GM21786 (cell line): Measurements from ENCODE around the gene NRSN2.
A peak's percentile ranks its signal among the peaks of the same experiment; 100 is the strongest.
"Not testable (repeated sequence)": the region's sequence is repeated elsewhere in the genome, so short reads cannot be mapped to it uniquely, and the experiment has no call there.

Experiments
- ATAC-seq: cut with Tn5 transposase; IDR thresholded peaks from one replicate; pipeline ENCODE4 v1.9.1; 2021; ENCODE audit not compliant: unreplicated experiment

Gene NRSN2

DNA sequence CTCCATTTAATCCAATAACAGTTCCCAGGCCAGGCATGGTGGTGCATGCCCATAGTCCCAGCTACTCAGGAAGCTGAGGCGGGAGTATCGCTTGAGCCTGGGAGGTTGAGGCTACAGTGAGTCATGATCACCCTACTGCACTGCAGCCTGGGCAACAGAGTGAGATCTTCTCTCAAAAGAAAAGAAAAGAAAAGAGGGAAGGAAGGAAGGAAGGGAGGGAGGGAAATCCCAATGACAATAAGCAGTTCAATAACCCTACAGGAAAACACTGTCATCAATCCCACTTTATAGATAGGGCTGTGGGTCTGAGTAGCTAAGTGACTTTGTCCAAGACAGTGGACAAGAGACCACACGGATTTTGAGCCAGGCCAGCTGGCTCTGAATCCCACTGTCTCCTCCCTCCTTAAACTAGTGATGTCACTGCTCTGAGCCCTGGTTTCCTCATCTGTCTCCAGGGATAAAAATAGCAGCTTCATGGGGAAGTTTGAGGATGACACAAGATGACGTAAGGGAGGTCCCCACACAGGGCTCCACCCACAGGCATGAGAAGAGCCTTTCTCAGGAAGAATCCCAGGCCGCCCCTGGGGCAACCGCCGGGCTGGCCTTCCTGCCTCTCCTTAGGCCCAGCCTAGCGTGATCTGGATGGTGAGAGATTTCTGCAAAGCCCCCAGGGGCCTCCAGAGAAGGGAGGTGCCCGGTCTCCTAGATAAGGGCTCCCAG is 26.4 kb downstream of the NRSN2 start:
- ATAC-seq, result no peak

DNA sequence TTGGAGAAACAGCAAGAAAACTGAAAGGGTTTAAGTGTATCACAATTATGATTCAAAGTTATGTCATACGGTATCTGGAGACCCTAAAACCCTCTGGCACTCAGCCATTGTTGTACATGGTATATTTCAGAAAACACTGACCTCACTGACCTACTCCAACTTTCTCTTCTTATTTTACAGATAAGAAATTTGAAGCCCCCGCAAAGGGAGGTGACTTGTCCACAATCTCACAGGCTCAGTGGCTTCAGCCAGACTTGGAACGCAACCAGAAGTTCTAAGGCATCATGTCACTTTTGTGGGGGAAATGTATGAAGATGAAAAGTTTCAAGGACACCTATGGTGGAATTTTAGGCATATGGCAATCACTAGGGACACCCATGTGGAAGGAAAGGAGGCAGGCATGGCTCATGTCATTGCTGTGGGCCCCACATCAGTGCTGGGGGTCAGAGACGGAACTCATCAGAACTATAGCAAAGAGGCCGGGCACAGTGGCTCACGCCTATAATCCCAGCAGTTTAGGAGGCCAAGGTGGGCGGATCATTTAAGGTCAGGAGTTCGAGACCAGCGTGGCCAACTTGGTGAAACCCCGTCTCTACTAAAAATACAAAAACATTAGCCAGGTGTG is 28.5 kb downstream of the NRSN2 start:
- no peak for ATAC-seq

GRCh38 chr20:376089-376488 is 29.2 kb downstream of the NRSN2 start:
- ATAC-seq, result no peak

DNA sequence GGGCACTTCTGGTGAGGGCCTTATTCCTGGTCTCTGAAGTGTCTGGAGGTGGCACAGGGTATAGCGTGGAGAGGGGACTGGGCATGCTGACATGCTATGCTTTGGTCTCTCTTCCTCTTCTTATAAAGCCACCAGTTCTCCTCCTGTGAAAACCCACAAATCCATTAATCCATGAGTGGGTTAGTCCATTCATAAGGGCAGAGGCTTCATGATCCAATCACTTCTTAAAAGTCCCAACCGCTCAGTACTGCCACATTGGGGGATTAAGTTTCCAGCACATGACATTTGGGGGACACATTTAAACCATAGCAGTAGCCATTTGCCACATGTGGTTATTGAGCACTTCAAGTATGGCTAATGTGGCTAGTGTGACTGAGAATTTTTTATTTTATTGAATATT is 29.8 kb downstream of the NRSN2 start:
- ATAC-seq, result no peak

GRCh38 chr20:377578-377977 is 30.7 kb downstream of the NRSN2 start:
- ATAC-seq, result not testable (repeated sequence)

- ATAC-seq, result no peak
Measured at GRCh38 chr20:378961-379336, 32.0 kb downstream of the NRSN2 start.

- peak; percentile 54 for ATAC-seq
Measured at GRCh38 chr20:380763-381580, 34.1 kb downstream of the NRSN2 start.

GRCh38 chr20:381581-382290 is 34.8 kb downstream of the NRSN2 start:
- peak; percentile 56 for ATAC-seq

- ATAC-seq, result peak; percentile 10
Measured at GRCh38 chr20:382291-383115, 35.6 kb downstream of the NRSN2 start.

DNA sequence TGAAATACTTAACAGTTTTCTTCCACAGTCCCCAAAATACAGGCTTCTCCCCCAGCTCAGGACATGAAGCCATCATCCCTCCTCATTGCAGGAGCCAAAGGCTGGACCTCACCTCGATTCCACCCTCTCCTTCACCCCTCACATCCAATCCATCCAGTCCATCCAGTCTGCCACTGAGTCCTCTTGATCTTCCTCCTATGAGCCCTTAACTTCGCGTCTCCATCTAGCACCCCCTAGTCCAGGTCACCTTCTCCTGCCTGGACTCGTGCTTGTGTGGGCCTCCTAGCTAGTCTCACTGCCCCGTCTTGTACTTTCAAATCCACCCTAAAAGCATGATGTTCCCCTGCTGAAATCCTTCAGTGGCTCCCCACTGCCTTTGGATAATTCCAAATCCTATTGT is 37.0 kb downstream of the NRSN2 start:
- ATAC-seq, result no peak

DNA sequence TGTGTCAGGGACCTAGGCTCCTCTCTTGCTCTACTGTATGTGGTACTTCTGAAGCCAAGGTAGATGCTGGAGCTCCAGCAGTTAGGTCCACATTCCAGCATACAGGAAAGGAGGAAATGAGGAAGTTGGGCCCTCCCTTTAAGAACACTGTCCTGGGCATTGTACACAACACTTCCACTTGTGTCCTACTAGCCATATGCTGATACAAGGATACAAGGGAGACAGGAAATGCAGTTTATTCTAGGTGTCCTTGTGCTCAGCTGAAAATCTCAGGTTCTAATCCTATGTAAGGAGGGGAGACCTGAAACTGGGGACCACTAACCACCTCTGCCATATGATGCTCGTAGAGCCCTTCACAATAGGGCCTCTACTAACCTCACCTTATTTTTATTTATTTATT is 37.8 kb downstream of the NRSN2 start:
- no peak for ATAC-seq

DNA sequence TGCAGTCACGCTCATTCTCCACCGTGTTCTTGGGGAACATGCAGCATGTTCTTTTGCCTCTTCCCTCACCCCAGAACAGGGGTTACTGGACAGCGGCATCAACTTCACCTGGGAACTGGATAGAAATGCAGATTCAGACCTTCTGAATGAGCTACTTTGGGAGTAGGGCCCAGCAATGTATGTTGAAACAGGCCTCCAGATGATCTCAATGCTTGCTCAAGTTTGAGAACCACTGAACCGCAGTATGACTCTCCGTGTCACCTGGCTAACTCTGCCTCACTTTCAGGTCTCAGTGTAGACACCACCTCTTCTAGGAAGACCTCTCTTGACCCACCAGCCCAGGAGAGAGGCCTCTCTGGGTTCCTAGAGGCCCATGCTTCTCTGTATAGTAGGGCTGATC is 38.5 kb downstream of the NRSN2 start:
- no peak for ATAC-seq

- ATAC-seq, result not testable (repeated sequence)
Measured at GRCh38 chr20:386634-387033, 39.7 kb downstream of the NRSN2 start.

- no peak for ATAC-seq
Measured at GRCh38 chr20:387520-387919, 40.6 kb downstream of the NRSN2 start.

- ATAC-seq, result no peak
Measured at GRCh38 chr20:388034-388994, 41.4 kb downstream of the NRSN2 start.

- no peak for ATAC-seq
Measured at GRCh38 chr20:389220-389619, 42.3 kb downstream of the NRSN2 start.

- no peak for ATAC-seq
Measured at GRCh38 chr20:391041-391711, 44.3 kb downstream of the NRSN2 start.

DNA sequence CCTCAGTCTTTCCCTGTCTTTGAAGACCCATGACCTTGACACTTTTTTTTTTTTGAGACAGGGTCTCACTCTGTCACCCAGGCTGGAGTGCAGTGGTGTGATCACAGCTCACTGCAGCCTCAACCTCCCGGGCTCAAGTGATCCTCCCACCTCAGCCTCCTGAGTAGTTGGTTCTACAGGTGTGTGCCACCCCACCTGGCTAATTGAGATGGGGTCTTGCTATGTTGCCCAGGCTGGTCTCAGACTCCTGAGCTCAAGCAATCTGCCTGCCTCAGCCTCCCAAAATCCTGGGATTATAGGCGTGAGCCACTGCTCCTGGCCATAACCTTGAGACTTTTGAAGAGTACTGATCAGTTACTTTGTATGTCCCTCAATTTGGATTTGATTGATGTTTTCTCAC is 46.4 kb downstream of the NRSN2 start:
- not testable (repeated sequence) for ATAC-seq

- ATAC-seq, result no peak
Measured at GRCh38 chr20:396252-396618, 49.3 kb downstream of the NRSN2 start.
